ENCODE measurements around the gene FAM149B1.

FAM149B1 gene

GRCh38 chr10:73220989-73221388, 53.1 kb downstream of the FAM149B1 start:
- in situ Hi-C loops (cut with MboI; ENCODE audit: low sequenced_read_pairs, unreplicated experiment): no loop called here
- DNase-seq (ENCODE audit: low spot score): no peak
- TF ChIP-seq CTCF (IDR thresholded peaks at IDR 0.05; ENCODE audit: borderline replicate concordance, control extremely low read depth, extremely low read depth, insufficient read depth, missing control alignments): no peak

- in situ Hi-C loops (cut with MboI; ENCODE audit: low sequenced_read_pairs, unreplicated experiment): no loop called here
- no peak for DNase-seq (ENCODE audit: low spot score)
- no peak for TF ChIP-seq CTCF (IDR thresholded peaks at IDR 0.05; ENCODE audit: borderline replicate concordance, control extremely low read depth, extremely low read depth, insufficient read depth, missing control alignments)
Measured at GRCh38 chr10:73225518-73225917, 57.6 kb downstream of the FAM149B1 start.

GRCh38 chr10:73226663-73227062, 58.7 kb downstream of the FAM149B1 start:
- TF ChIP-seq CTCF (IDR thresholded peaks at IDR 0.05; ENCODE audit: borderline replicate concordance, control extremely low read depth, extremely low read depth, insufficient read depth, missing control alignments): no peak
- in situ Hi-C loops (cut with MboI; ENCODE audit: low sequenced_read_pairs, unreplicated experiment): no loop called here
- DNase-seq (ENCODE audit: low spot score): no peak

GRCh38 chr10:73228247-73228646, 60.3 kb downstream of the FAM149B1 start:
- in situ Hi-C loops (cut with MboI; ENCODE audit: low sequenced_read_pairs, unreplicated experiment): no loop called here
- no peak for TF ChIP-seq CTCF (IDR thresholded peaks at IDR 0.05; ENCODE audit: borderline replicate concordance, control extremely low read depth, extremely low read depth, insufficient read depth, missing control alignments)
- no peak for DNase-seq (ENCODE audit: low spot score)

DNA sequence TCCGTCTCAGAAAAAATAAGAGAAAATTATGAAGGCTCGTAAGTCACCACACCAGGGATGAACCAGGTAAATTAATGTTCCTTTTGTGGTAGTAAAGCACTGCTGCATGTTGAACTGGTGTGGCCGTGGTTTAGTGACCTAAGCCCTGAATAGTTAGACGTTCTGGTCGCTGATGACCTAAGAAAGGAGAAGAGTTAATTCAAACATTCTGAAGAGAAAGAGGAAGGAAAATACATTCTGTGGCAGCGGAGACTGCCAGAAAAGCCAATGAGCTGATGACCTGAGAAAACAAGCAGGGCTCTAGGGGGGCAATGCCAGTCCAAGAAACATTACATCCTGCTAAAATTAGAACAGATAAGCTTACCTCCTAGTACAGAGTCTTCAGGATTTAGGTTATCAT, 61.6 kb downstream of the FAM149B1 start:
- in situ Hi-C loops (cut with MboI; ENCODE audit: low sequenced_read_pairs, unreplicated experiment): no loop called here
- DNase-seq (ENCODE audit: low spot score): no peak
- TF ChIP-seq CTCF (IDR thresholded peaks at IDR 0.05; ENCODE audit: borderline replicate concordance, control extremely low read depth, extremely low read depth, insufficient read depth, missing control alignments): no peak

DNA sequence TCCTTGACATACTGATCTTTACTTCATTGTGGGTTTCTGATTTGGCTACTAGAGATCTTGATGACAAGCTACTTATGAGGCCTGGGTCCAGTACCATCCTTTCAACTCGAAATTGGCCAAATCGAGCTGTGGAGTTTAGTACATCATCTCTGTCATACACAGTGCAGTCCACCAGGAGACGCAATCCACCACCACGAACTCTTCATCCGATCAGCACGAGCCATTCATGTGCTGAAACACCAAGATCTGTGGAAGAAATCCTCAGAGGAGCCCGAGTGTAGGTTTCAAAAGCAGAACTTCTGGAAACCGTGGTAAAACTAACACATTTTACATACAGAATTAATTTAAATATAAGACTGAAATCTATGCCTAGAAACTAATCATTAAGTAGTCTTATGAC, 65.0 kb downstream of the FAM149B1 start:
- in situ Hi-C loops (cut with MboI; ENCODE audit: low sequenced_read_pairs, unreplicated experiment): no loop called here
- DNase-seq (ENCODE audit: low spot score): no peak
- no peak for TF ChIP-seq CTCF (IDR thresholded peaks at IDR 0.05; ENCODE audit: borderline replicate concordance, control extremely low read depth, extremely low read depth, insufficient read depth, missing control alignments)

DNA sequence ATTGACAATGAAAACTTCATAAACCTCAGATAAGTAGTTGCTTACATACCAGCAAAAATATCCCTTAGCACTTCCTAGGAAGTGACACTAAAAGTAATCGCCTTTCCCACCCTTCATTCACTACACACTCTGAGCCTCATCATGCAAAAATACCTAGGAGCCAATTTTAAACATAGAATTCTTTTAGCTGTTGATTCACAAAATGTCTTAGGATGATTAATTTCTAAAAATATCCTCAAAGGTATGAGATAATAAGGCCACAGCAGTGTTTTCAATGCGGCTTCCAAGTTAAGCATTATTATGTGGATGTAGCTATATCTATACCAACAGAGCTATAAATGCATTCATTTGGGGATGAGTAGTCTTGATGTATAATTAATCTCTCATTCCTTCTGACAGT, 66.0 kb downstream of the FAM149B1 start:
- TF ChIP-seq CTCF (IDR thresholded peaks at IDR 0.05; ENCODE audit: borderline replicate concordance, control extremely low read depth, extremely low read depth, insufficient read depth, missing control alignments): no peak
- DNase-seq (ENCODE audit: low spot score): no peak
- in situ Hi-C loops (cut with MboI; ENCODE audit: low sequenced_read_pairs, unreplicated experiment): no loop called here

Data from GM13976 (cell line).